Spleen (tissue), 7 donors: ENCODE data around the gene MRPS22.

Experiments used
- CTCF ChIP-seq, 11 experiments: fragments of 200-600 bp in 7 of 11; fragments of 450-650 bp in 4 of 11; sonication (generic) in 4 of 11; IDR thresholded peaks in 8 of 11; conservative IDR thresholded peaks in 3 of 11; 1 replicate in 7 of 11; 2 replicates in 4 of 11; pipeline versions ENCODE4 v1.4.0 to v1.8.0; 2016 to 2021; ENCODE audit warnings: antibody characterized with exemption in 11 of 11, inconsistent platforms in 4 of 11, mild to moderate bottlenecking in 1 of 11
- POLR2A ChIP-seq, 3 donors: fragments of 450-650 bp; IDR thresholded peaks; one replicate each; pipeline ENCODE4 v1.5.1; 2017; ENCODE audit warnings: antibody characterized with exemption in 3 of 3, mild to moderate bottlenecking in 1 of 3
- POLR2AphosphoS5 ChIP-seq, 3 donors: sonication (generic); formaldehyde crosslinking; IDR thresholded peaks; one replicate each; pipeline ENCODE4 v1.5.1; 2017; ENCODE audit warnings: antibody characterized with exemption in 3 of 3
- donor health status: DM: no; HTN: no; CAD: no; lungs with moderate emphysema.
- donor health status: DM: no; HTN: no; CAD: no.
- donor health status: DM: no; HTN: no; CAD: no.

- TF ChIP-seq POLR2AphosphoS5 (IDR thresholded peaks at IDR 0.05) (no peak), POLR2A (IDR thresholded peaks at IDR 0.05) (no peak), CTCF (IDR thresholded peaks at IDR 0.05 in 8 of 11, conservative IDR thresholded peaks at IDR 0.05 in 3 of 11) (no peak)
Observed at GRCh38 chr3:139340784-139341183, 3.0 kb upstream of the MRPS22 start.
